CD4-positive, alpha-beta T cell treated with Interleukin-10 for 1 hour (primary cell): ENCODE measurements around the gene ADAMTSL4.

Experiments used
- DNase-seq: peaks from one replicate; pipeline ENCODE4 v3.0.0-alpha.2; 2020

Gene ADAMTSL4

DNA sequence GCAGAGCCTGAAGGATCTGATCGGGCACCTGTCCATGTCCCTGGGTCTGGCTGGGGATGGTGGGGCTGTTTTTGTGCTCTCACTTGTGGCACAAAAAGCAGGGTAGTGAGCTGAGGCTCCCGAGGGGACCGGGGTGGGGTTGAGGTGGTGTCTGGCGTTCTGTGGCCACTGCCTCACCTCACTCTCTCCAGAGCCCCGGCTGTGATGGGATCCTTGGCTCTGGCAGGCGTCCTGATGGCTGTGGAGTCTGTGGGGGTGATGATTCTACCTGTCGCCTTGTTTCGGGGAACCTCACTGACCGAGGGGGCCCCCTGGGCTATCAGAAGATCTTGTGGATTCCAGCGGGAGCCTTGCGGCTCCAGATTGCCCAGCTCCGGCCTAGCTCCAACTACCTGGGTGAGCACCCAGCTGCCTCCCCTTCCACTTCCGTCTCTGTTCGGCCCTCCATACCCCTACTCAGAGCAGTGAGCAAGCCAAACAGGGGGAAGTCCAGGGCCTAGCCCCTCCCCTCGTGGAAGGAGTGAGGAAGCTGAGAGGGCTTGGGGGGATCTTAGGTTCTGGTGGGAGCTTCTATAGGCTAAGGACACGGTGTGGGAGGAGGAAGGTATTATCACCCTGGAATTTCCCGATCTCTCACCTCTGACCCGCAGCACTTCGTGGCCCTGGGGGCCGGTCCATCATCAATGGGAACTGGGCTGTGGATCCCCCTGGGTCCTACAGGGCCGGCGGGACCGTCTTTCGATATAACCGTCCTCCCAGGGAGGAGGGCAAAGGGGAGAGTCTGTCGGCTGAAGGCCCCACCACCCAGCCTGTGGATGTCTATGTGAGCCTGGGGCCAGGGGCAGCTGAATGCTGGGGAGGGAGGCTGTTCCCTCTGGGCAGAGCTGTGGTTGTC, 7.0 kb downstream of the ADAMTSL4 start:
- no peak for DNase-seq

DNA sequence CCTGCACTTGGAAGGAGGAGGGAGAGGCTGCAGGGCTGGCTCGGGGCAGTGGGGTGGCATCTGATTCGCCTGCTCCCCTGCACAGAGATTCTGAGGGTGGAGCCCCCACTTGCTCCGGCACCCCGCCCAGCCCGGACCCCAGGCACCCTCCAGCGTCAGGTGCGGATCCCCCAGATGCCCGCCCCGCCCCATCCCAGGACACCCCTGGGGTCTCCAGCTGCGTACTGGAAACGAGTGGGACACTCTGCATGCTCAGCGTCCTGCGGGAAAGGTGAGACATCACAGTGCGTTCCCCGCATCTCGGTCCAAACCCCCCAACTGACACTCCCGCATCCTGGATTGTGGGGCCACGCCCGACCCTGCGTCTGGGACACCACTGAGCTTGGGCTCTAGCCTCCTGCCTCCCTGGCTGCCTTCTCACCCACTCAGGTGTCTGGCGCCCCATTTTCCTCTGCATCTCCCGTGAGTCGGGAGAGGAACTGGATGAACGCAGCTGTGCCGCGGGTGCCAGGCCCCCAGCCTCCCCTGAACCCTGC, 7.9 kb downstream of the ADAMTSL4 start:
- no peak for DNase-seq

DNA sequence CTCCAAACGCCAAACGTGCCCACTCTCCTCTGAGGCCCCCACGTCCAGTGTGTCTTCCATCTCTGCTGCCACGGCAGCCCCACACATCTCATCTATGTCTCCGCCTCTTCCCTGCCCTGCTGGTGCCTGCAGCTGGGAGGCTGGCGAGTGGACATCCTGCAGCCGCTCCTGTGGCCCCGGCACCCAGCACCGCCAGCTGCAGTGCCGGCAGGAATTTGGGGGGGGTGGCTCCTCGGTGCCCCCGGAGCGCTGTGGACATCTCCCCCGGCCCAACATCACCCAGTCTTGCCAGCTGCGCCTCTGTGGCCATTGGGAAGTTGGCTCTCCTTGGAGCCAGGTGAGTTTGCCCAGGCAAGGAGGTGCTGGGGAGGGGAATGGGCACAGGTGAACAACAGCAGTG, 8.6 kb downstream of the ADAMTSL4 start:
- no peak for DNase-seq

DNA sequence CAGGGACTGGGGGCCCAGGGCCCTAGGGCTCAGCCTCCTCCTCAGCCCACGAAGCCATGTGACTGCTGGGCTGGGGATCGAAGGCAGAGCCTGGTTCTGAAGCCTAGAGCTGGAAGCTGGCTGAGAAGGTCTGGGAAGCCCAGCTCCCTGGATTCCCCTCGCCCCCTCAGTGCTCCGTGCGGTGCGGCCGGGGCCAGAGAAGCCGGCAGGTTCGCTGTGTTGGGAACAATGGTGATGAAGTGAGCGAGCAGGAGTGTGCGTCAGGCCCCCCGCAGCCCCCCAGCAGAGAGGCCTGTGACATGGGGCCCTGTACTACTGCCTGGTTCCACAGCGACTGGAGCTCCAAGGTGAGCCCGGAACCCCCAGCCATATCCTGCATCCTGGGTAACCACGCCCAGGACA, 9.1 kb downstream of the ADAMTSL4 start:
- no peak for DNase-seq

DNA sequence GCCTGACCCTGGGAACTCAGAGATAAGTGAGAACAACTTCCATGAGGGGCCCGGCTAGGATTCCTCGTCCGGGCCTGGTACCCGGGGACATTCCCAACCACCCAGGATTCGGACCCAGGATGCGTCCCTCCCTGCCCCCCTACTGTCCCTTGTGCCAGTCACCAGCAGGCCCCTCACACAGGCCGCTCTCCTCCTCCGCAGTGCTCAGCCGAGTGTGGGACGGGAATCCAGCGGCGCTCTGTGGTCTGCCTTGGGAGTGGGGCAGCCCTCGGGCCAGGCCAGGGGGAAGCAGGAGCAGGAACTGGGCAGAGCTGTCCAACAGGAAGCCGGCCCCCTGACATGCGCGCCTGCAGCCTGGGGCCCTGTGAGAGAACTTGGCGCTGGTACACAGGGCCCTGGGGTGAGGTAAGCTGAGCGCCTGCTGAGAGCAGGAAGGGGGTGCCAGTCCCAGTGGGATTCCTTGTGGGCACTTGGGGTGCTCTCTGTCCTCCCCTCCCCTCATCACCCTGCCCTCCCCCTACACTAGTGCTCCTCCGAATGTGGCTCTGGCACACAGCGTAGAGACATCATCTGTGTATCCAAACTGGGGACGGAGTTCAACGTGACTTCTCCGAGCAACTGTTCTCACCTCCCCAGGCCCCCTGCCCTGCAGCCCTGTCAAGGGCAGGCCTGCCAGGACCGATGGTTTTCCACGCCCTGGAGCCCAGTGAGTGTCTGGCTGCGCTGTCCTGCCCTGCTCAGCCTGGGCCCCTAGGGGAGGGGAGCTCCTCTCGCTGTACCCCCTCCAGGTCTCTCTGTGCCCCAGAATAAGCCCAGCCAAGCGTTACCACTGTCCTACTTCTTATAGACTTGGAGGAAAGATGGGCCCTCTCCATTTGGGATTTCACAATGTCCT, 9.8 kb downstream of the ADAMTSL4 start:
- DNase-seq = no peak

DNA sequence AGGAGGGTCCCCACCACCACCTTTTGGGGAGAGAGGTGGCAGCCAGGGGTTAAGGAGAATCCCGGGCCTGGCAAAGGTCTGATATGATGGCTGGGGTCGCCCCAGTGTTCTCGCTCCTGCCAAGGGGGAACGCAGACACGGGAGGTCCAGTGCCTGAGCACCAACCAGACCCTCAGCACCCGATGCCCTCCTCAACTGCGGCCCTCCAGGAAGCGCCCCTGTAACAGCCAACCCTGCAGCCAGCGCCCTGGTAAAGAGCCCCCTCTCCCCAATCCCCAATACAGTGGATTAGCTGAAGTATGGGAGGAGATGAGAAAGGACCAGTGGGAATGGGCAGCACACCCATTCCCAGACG, 10.4 kb downstream of the ADAMTSL4 start:
- DNase-seq = no peak

DNA sequence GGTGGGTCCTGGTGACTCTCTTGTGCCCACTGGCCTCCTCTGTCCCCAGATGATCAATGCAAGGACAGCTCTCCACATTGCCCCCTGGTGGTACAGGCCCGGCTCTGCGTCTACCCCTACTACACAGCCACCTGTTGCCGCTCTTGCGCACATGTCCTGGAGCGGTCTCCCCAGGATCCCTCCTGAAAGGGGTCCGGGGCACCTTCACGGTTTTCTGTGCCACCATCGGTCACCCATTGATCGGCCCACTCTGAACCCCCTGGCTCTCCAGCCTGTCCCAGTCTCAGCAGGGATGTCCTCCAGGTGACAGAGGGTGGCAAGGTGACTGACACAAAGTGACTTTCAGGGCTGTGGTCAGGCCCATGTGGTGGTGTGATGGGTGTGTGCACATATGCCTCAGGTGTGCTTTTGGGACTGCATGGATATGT, 10.8 kb downstream of the ADAMTSL4 start:
- peak; percentile 82 for DNase-seq

DNA sequence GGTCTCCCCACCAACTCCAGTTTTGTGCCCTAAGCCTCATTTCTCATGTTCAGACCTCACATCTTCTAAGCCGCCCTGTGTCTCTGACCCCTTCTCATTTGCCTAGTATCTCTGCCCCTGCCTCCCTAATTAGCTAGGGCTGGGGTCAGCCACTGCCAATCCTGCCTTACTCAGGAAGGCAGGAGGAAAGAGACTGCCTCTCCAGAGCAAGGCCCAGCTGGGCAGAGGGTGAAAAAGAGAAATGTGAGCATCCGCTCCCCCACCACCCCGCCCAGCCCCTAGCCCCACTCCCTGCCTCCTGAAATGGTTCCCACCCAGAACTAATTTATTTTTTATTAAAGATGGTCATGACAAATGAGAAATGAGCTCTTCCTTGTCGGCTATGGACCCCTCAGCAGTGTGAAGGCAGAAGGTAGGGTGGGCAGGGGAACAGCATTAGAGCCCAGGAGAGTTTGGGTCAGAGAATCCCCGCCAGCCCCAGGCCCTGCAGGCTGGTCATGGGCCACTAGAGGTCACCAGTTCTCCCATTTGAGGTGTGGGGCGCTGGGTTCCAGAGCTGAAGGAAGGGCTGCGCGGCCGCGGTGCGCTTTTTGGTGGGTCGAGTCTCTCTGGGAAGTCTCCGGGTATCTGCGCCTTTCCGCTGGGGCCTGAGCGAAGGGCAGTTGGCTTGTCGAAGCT, 11.5 kb downstream of the ADAMTSL4 start:
- peak; percentile 89 for DNase-seq

DNA sequence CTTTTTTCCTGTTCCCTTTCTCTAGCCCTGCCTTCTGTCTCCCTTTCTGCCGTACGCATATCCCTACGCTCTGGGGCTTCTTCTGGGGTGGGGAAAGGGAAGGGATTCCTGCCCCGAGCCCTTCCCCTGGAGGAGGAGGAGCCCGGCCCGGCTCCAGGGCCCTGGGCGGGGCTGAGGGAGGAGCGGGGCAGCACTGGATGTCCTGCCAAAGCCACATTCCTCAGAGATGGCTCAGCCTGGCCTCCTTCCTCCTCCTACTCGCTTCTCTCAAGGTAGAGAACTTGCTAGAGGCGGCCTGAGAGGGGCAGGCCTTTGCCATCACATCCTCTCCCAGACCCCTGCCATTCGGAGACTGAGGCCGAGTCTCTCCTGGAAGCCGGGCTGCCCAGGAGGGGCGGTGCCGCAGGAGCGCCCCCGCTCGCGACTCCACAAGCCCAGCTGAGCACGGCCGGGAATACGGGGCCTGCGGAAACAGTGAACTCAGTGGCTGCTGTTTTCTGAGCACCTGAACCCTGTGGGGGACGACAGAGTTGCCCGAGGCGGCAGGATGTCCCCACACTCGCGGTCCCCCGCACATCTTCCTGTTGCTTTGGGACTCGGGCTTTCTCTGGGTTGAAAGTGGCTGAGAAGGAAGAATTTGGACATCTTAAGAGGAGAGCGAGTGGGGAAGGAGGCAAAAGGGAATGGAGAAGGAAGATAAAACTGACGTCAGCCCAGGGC, 12.2 kb downstream of the ADAMTSL4 start:
- DNase-seq = peak; percentile 77

DNA sequence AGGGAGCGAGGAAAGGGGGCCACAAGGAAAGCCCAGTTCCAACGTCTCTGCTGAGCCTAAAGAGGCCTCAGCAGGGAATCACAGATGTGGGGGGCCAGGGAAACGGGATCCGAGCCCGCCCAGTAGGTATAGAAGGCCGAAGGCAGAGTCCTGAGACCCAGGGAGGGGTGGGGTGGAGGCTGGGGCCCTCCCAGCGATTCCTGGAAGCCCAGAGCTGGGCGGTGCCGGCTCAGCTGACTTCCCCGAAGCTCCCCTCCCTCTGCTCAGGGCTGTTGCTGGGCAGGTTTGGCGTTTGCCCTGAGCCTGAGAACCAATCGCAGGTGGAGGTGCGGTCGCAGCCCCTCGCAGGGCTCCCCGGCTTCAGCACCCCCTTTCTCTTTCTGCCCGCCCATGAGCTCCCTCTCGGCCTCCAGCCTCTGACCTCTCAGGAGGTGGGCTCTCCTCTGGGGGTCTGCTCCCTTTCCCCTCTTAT, 12.8 kb downstream of the ADAMTSL4 start:
- DNase-seq = peak; percentile 95

DNA sequence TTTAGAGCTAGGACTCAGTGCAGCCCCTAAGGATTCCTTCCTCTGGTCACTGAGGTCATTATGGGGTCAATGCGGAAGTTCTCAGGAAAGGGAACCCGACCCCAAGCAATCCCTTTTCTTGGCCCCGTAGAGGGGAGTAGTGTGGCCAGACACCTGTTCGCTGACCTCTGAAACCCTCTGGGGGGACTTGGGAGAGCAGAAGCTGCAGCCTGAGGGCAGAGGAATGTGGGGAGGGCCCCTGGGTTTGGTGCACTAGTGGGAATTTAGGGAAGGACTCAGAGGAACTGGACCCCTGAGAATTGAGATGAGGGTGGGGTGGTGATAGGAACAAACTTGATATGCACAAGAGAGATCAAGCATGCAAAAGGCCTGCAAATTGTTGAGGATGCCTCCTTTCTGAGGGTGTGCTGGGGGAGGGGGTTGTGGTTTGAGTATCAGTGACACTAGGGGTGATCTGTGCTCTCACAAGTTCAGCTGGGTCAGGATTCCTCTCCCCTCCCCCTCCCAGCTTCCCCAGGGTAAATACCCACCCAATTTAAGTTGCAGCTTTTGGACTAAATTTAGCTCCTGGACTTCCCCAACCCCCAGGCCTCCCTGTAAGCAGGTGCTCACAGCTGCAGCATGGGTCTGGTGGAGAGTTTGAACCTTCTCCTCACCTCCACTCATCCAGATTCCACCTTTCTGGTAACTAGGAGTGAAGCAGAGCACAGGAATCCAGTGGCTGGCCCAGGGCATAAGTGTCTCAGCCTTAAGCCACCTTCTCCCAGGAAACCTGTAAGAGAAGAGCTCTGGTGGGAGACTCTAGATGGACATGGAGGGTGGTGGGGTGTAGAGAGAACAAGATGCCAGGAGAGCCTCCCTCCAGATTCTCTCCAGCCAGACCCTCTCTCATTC, 13.5 kb downstream of the ADAMTSL4 start:
- DNase-seq = peak; percentile 90

DNA sequence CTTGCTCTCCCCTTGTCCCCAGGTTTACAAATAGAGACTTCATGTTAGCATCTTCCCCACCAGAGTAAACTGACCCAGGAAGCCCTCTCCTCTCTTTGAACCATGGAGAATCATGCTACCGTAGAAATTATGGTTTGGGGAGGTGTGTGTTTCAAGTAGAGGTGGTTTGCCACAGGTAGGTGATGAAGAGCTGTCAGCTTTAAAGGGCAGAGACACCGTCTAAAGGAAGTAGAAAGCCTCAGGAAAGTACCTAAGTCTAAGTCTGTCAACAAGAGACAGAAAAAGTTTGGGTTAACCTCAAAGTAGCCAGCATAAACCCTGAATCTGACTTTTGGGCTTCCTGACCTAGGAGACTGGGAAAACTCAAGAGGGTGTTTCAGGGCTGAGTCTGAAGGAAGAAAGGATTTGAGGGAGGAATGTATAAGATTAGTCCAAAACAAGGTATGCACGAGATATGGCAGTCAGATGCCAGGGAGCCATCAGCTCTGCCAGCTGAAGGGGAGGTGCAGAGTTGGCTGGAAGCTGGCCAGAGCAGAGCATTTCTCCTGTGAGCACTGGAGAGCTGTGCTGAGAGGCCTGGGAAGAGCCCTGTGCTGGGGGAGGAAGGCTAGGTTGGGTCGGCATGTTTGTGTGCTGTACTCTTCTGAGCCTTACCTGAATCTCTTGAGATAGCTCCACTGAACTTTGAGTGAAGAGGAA, 14.3 kb downstream of the ADAMTSL4 start:
- DNase-seq = peak; percentile 87

DNA sequence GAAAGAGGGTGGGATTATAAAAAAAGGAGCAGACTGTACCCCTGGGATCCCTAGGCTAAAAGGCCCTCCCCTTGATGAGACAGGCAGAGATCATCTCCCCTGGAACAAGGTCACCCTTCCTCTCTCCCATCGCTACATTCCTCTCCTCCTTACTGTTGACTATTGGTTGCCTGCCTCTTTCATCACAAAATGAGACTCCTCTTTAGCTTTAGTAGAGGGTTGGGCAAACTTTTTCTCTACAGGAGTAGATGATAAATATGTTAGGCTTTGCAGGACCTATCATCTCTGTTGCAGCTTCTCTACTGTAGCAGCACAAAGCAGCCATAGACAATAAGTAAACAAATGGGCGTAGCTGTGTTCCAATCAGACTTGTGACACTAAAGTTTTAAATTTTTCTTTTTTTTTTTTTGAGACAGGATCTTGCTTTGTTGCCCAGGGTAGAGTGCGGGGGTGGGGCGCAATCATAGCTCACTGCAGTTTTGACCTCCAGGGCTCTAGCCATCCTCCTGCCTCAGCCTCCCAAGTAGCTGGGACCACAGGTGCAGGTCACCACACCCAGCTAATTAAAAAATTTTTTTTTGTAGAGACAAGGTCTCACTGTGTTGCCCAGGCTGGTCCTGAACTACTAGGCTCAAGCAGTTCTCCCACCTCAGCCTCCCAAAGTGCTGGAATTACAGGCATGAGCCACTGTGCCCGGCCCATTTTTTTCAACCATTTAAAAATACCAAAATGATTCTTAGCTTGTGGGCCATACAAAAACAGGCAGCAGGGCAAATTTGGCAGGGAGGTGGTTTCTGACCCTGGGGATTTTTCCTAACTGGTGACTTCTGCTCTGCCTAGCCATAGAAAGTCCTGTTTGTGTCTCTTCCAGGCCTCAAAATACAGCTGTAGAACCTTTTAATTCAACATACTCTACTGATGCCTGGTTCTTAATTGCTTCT, 15.1 kb downstream of the ADAMTSL4 start:
- DNase-seq = peak; percentile 57

DNA sequence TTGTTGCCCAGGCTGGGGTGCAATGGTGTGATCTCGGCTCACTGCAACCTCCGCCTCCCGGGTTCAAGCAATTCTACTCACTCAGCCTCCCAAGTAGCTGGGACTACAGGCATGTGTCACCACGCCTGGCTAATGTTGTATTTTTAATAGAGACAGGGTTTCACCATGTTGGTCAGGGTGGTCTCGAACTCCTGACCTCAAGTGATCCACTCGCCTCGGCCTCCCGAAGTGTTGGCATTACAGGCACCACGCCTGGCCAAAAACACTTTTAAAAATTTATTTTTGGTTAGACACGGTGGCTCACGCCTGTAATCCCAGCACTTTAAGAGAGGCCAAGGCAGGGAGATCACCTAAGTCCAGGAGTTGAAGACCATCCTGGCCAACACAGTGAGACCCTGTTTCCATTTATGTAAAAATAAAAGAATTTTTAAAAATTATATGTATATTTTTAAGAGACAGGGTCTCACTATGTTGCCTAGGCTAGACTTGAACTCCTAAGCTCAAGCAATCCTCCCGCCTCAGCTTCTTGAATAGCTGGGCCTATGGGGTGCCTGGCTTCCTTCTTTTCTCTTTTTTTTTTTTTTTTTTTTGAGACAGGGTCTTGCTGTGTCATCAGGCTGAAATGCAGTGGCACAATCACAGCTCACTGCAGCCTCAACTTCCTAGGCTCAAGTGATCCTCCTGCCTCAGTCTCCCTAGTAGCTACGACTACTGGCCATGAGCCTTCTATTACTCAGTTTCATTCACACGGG, 16.2 kb downstream of the ADAMTSL4 start:
- DNase-seq = peak; percentile 16

DNA sequence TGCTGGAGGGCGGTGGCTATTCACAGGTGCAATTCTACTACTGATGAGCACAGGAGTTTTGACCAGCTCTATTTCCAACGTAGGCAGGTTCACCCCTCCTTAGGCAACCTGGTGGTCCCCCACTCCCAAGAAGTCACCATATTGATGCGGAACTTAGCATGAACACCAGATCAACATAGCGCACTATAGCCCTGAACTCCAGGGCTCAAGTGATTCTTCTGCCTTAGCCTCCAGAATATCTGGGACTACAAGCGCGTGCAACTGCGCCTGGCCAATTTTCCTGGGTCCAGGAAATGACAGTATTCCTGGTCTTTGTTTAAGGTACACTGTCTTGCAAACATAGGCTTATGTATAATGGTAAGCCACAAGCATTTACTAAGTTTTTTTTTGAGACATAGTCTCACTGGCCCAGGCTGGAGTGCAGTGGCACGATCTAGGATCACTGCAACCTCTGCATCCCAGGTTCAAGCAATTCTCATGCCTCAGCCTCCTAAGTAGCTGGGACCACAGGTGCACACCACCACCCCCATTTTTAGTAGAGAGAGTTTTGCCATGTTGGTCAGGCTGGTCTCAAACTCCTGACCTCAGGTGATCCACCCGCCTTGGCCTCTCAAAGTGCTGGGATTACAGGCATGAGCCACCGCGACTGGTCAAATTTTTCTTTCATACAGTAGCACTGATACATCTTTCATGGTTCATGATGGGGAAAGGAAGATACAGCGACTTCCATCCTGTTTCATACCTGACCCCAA, 17.6 kb downstream of the ADAMTSL4 start:
- peak; percentile 31 for DNase-seq

DNA sequence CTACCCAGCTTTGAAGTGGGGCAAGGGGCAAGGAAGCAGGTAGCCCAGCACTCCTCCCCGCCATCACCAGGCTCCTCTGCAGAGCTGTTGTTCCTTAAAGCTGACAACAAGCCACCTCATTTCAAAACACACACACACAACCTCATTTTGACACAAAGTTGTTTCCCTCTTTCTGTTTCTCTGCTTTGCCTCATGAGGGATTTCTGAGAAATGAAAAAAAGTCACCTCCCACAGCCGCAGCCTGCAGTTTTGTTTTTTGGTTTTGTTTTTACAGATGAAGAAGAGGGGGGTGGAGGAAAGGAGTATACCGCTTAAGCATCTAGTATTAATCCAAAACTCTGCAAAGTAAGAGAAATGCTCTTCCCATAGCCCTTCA, 18.1 kb downstream of the ADAMTSL4 start:
- peak; percentile 88 for DNase-seq

DNA sequence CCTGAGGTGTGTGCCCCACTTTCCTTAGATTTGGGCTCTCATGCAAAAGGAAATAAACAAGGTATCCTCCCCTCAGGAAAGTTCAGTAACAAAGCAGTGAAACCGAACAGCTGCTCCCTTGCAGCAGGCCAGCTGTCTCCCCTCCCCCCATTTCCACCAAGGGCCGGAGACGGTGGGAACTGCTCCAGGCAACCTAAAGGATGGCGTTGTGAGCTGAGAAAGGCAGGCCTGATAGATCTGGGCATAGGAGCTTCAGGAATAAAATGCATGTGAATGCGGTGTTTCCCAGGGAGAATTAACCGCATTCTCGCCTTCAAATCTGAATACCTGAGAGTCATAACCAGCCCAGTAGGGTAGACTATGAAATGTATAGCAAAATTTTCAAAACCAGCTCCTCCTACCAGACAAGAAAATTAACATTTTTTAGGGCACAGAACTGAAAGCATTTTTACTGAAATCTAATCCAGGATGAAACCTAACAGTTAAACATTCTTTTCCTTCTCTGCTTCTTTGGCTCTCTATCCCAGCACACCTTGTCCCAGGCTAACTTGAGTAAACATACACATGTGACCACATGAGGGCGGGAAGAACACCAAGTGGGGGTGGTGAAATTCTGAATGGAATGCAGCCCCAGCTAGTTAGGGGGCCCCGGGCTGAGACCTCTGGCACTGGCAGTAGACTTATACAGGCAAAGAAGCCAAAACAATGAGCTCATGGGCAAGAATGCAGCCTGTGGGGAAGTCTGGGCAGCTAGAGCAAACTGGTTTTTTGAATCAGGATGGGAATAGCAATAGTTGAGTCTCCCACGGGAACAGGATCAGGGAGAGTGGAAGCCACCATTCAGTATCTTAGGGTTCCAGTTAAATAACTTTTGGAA, 18.7 kb downstream of the ADAMTSL4 start:
- peak; percentile 67 for DNase-seq
